Right lobe of liver (tissue), 4 donors: ENCODE results near the gene ACTBL2.

ENCODE experiments used
- POLR2A ChIP-seq: fragments of 450-650 bp; IDR thresholded peaks from one replicate; pipeline ENCODE4 v1.6.1; 2017; ENCODE audit warnings: antibody characterized with exemption, mild to moderate bottlenecking
- TF ChIP-seq, protein P1 (sequence below), 4 donors: fragments of 200-600 bp in 3 of 4; fragments of 450-650 bp in 1 of 4; IDR thresholded peaks; one replicate each; pipeline versions ENCODE4 v1.5.1 to v1.8.0; 2016 to 2022; ENCODE audit warnings: antibody characterized with exemption in 4 of 4, mild to moderate bottlenecking in 2 of 4
- donor health status: DM: no; HTN: no; CAD: no.
- donor health status: DM: no; HTN: no; CAD: no.
- donor health status: DM: no; HTN: yes; CAD: no.

DNA sequence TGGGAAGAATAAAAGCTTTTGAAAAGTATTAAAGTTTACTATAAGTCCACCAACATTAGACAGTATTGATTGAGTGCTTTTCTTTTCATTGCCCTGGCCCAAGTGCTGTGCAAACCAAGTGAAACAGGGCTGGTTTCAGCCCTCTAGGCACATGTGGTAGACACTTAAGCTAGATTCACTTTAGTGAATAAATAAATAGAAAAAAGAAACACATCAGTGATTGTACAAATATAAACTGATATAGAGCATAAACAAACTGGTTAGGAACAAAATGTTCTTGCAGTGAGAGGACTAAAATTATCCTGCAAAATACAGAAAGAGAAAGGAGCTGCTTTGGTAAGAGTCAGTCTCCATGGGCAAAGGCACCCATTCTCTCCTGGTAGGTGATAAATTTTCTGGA is 29.7 kb downstream of the ACTBL2 start:
- TF ChIP-seq, protein P1, sequence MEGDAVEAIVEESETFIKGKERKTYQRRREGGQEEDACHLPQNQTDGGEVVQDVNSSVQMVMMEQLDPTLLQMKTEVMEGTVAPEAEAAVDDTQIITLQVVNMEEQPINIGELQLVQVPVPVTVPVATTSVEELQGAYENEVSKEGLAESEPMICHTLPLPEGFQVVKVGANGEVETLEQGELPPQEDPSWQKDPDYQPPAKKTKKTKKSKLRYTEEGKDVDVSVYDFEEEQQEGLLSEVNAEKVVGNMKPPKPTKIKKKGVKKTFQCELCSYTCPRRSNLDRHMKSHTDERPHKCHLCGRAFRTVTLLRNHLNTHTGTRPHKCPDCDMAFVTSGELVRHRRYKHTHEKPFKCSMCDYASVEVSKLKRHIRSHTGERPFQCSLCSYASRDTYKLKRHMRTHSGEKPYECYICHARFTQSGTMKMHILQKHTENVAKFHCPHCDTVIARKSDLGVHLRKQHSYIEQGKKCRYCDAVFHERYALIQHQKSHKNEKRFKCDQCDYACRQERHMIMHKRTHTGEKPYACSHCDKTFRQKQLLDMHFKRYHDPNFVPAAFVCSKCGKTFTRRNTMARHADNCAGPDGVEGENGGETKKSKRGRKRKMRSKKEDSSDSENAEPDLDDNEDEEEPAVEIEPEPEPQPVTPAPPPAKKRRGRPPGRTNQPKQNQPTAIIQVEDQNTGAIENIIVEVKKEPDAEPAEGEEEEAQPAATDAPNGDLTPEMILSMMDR (IDR thresholded peaks at IDR 0.05): no peak
- TF ChIP-seq POLR2A: no peak
